GM23338 (cell line): ENCODE results near the gene MAPKAPK3. TPM values are rescaled to one million over a fixed set of nuclear protein-coding genes. Genes with fewer than 3 reads are reported as not detected.

Experiments
- ATAC-seq: fragments of 200-7000 bp; cut with Tn5 transposase; 3 replicates; pipeline ENCODE4 v1.9.1; 2020
- DNase-seq: peaks from one replicate; pipeline ENCODE4 v3.0.0-alpha.2; 2015; ENCODE audit warnings: low spot score
- H2AFZ ChIP-seq: fragments of 200-600 bp; sonication (generic); 2 replicates; pipeline ENCODE4 v1.8.0; 2016; ENCODE audit warnings: antibody characterized with exemption, mild to moderate bottlenecking, moderate library complexity
- H3F3A ChIP-seq: fragments of 200-600 bp; sonication (generic); replicated peaks from 2 replicates; pipeline ENCODE4 v1.8.0; 2017; ENCODE audit warnings: antibody characterized with exemption, mixed run types, low read depth
- H3K27ac ChIP-seq: fragments of 200-600 bp; sonication (generic); 2 replicates; pipeline ENCODE4 v1.6.1; 2016; ENCODE audit warnings: low read depth
- H3K27me3 ChIP-seq: fragments of 200-600 bp; sonication (generic); 2 replicates; pipeline ENCODE4 v1.8.0; 2016; ENCODE audit warnings: mild to moderate bottlenecking, mixed run types, moderate library complexity; ENCODE audit not compliant: insufficient read depth
- H3K36me3 ChIP-seq: fragments of 200-600 bp; sonication (generic); 2 replicates; pipeline ENCODE4 v1.8.0; 2016; ENCODE audit warnings: mild to moderate bottlenecking; ENCODE audit not compliant: insufficient read depth
- H3K4me1 ChIP-seq: fragments of 200-600 bp; sonication (generic); 2 replicates; pipeline ENCODE4 v1.8.0; 2016; ENCODE audit warnings: mild to moderate bottlenecking, moderate library complexity; ENCODE audit not compliant: insufficient read depth
- H3K4me2 ChIP-seq: fragments of 200-600 bp; sonication (generic); 2 replicates; pipeline ENCODE4 v1.7.1; 2017; ENCODE audit warnings: mixed run types
- H3K4me3 ChIP-seq: fragments of 200-600 bp; sonication (generic); 2 replicates; pipeline ENCODE4 v1.6.1; 2016; ENCODE audit warnings: mixed run types
- H3K79me2 ChIP-seq: fragments of 200-600 bp; sonication (generic); replicated peaks from 2 replicates; pipeline ENCODE4 v1.8.0; 2017; ENCODE audit warnings: mild to moderate bottlenecking; ENCODE audit not compliant: insufficient read depth
- H3K9me2 ChIP-seq: fragments of 200-600 bp; sonication (generic); 2 replicates; pipeline ENCODE4 v1.8.0; 2017; ENCODE audit not compliant: insufficient read depth
- H4K20me1 ChIP-seq: fragments of 200-600 bp; sonication (generic); replicated peaks from 2 replicates; pipeline ENCODE4 v1.8.0; 2017; ENCODE audit warnings: mild to moderate bottlenecking; ENCODE audit not compliant: insufficient read depth
- H3K27ac Mint-ChIP-seq: 2 replicates; pipeline ENCODE4 v1.8.0; 2020; ENCODE audit warnings: inconsistent platforms, mild to moderate bottlenecking, moderate library complexity, mixed read lengths
- H3K27me3 Mint-ChIP-seq: 3 replicates; pipeline ENCODE4 v1.8.0; 2022; ENCODE audit warnings: low read depth, mild to moderate bottlenecking, moderate library complexity, mixed read lengths, inconsistent platforms; ENCODE audit not compliant: insufficient read depth, poor library complexity
- H3K36me3 Mint-ChIP-seq: 3 replicates; pipeline ENCODE4 v1.8.0; 2021; ENCODE audit warnings: low read depth, mild to moderate bottlenecking, inconsistent platforms, moderate library complexity, mixed read lengths
- H3K4me1 Mint-ChIP-seq: 3 replicates; pipeline ENCODE4 v1.8.0; 2020; ENCODE audit warnings: mild to moderate bottlenecking, inconsistent platforms, mixed read lengths
- H3K4me3 Mint-ChIP-seq: 3 replicates; pipeline ENCODE4 v1.8.0; 2021; ENCODE audit warnings: moderate library complexity, mild to moderate bottlenecking, inconsistent platforms, mixed read lengths
- H3K9me3 Mint-ChIP-seq: 3 replicates; pipeline ENCODE4 v1.8.0; 2020; ENCODE audit warnings: moderate library complexity, mild to moderate bottlenecking, inconsistent platforms, mixed read lengths
- CREB1 ChIP-seq: fragments of 250-450 bp; sonication (Bioruptor Pico); IDR thresholded peaks from 2 replicates; pipeline ENCODE4 v1.5.0; 2020; ENCODE audit warnings: low read depth, mild to moderate bottlenecking, moderate library complexity
- CTCF ChIP-seq, 2 experiments: fragments of 200-600 bp in 1 of 2; sonication (generic) in 1 of 2; conservative IDR thresholded peaks; 2 replicates each; pipeline versions ENCODE4 v1.5.1 to v1.6.1; 2016 to 2017; ENCODE audit warnings: antibody characterized with exemption in 2 of 2, low read depth in 2 of 2, mild to moderate bottlenecking in 2 of 2, moderate library complexity in 1 of 2
- ETS1 ChIP-seq: IDR thresholded peaks from 2 replicates; pipeline ENCODE4 v1.6.1; 2016; ENCODE audit warnings: antibody characterized with exemption
- EZH2 ChIP-seq: fragments of 200-600 bp; sonication (generic); IDR thresholded peaks from one replicate; pipeline ENCODE4 v1.8.0; 2017; ENCODE audit warnings: antibody characterized with exemption, mild to moderate bottlenecking, low read depth; ENCODE audit not compliant: unreplicated experiment
- EZH2phosphoT487 ChIP-seq: fragments of 200-600 bp; sonication (generic); IDR thresholded peaks from one replicate; pipeline ENCODE4 v1.8.1; 2018; ENCODE audit warnings: antibody characterized with exemption; ENCODE audit not compliant: unreplicated experiment
- JUNB ChIP-seq: IDR thresholded peaks from one replicate; pipeline ENCODE4 v1.6.1; 2016; ENCODE audit warnings: antibody characterized with exemption; ENCODE audit not compliant: unreplicated experiment
- NANOG ChIP-seq: IDR thresholded peaks from 2 replicates; pipeline ENCODE4 v1.6.1; 2016; ENCODE audit warnings: antibody characterized with exemption, borderline replicate concordance
- POLR2AphosphoS5 ChIP-seq: IDR thresholded peaks from 2 replicates; pipeline ENCODE4 v1.6.1; 2016; ENCODE audit warnings: antibody characterized with exemption, low read depth
- REST ChIP-seq: IDR thresholded peaks from one replicate; pipeline ENCODE4 v1.6.1; 2018; ENCODE audit warnings: antibody characterized with exemption; ENCODE audit not compliant: unreplicated experiment
- STAT1 ChIP-seq: IDR thresholded peaks from one replicate; pipeline ENCODE4 v1.6.1; 2016; ENCODE audit warnings: antibody characterized with exemption; ENCODE audit not compliant: unreplicated experiment
- ZNF114 ChIP-seq: fragments of 250-450 bp; sonication (Bioruptor Pico); IDR thresholded peaks from 2 replicates; pipeline ENCODE4 v1.5.0; 2020; ENCODE audit warnings: mild to moderate bottlenecking, moderate library complexity
- ZNF331 ChIP-seq: fragments of 250-450 bp; sonication (Bioruptor Pico); IDR thresholded peaks from 2 replicates; pipeline ENCODE4 v1.5.0; 2020; ENCODE audit warnings: low read depth, mild to moderate bottlenecking, moderate library complexity
- ZNF462 ChIP-seq: fragments of 250-450 bp; sonication (Bioruptor Pico); IDR thresholded peaks from 2 replicates; pipeline ENCODE4 v1.5.0; 2020; ENCODE audit warnings: mild to moderate bottlenecking, moderate library complexity
- polyA plus RNA-seq: library from polyadenylated mRNA; unstranded; fragments of >200 nt; fragmentation: Nextera tagmentation; extraction: Ambion mirVana; gene quantifications from 2 replicates; pipeline ENCODE4 v1.2.1, GENCODE V29; 2016
- total RNA-seq: library from RNA; depleted of rRNA; stranded (reverse); fragments of >200 nt; shearing (Covaris generic); gene quantifications from 2 replicates; pipeline ENCODE4 v1.2.3, GENCODE V29; 2014

The MAPKAPK3 gene
- total and polyA plus RNA-seq, 2 experiments from 2014 or later, result 16.5 to 51.1 TPM

- no peak overlapping the region for H3K27ac ChIP-seq
- peaks cover 7% of the 10 kb centered on the region for H3K27me3 ChIP-seq
- Mint-ChIP-seq H3K4me3 (no peak overlapping the region), H3K36me3 (no peaks in the 10 kb centered on the region), H3K4me1 (peaks cover 4% of the 10 kb centered on the region; the same call in 2 of the 3 replicates), H3K9me3 (no peaks in the 10 kb centered on the region), H3K27me3 (peaks cover 13% of the 10 kb centered on the region), H3K27ac (no peak overlapping the region)
- no peaks in the 10 kb centered on the region for H3F3A ChIP-seq
- TF ChIP-seq ZNF114 (CRISPR knock-in tag) (no peak), CTCF (conservative IDR thresholded peaks at IDR 0.05; ENCODE audit: low read depth in 2 of 2) (no peak), EZH2 (no peak), STAT1 (no peak), ZNF331 (CRISPR knock-in tag) (no peak), NANOG (no peak), REST (no peak), EZH2phosphoT487 (no peak), JUNB (no peak), POLR2AphosphoS5 (no peak), CREB1 (CRISPR knock-in tag) (no peak), ETS1 (no peak), ZNF462 (CRISPR knock-in tag) (no peak)
- no peak overlapping the region for H3K4me3 ChIP-seq
- no peaks in the 10 kb centered on the region for H3K36me3 ChIP-seq
- H3K4me2 ChIP-seq, result no peak overlapping the region
- DNase-seq (no peak), ATAC-seq (no peak)
- no peaks in the 10 kb centered on the region for H3K79me2 ChIP-seq
- no peak overlapping the region for H2AFZ ChIP-seq
- no peaks in the 10 kb centered on the region for H3K9me2 ChIP-seq
- H4K20me1 ChIP-seq, result no peaks in the 10 kb centered on the region; the same call in 1 of the 2 replicates
- H3K4me1 ChIP-seq, result no peaks in the 10 kb centered on the region
Observed at GRCh38 chr3:50605901-50606326, 11.0 kb upstream of the MAPKAPK3 start.
